Kidney (tissue), 14 donors: Measurements from ENCODE around the gene LDLRAD4. TPM values are rescaled to one million over a fixed set of nuclear protein-coding genes. Genes with fewer than 3 reads are reported as not detected.

Experiments
- DNase-seq, 5 donors: peaks; one replicate each; pipeline ENCODE4 v3.0.0-alpha.2; 2013 to 2020
- FAIRE-seq: peaks from 2 replicates; lab custom pipeline; 2012; peaks lifted over from hg19 to GRCh38; lab: Jason Lieb, UNC
- H3K27ac ChIP-seq, 2 donors: one replicate each; pipeline ENCODE4 v1.7.0; 2013; ENCODE audit warnings: low read depth in 2 of 2, low read length in 2 of 2, inconsistent platforms in 1 of 2
- H3K27me3 ChIP-seq: one replicate; pipeline ENCODE4 v1.7.1; 2013; ENCODE audit warnings: low read length, inconsistent platforms; ENCODE audit not compliant: control insufficient read depth, insufficient read depth
- H3K36me3 ChIP-seq, 3 donors: one replicate each; pipeline versions ENCODE4 v1.7.0 to v1.7.1; 2013; ENCODE audit warnings: low read length in 3 of 3, control low read depth in 1 of 3, inconsistent platforms in 1 of 3; ENCODE audit not compliant: insufficient read depth in 3 of 3, control insufficient read depth in 2 of 3
- H3K4me1 ChIP-seq, 3 donors: one replicate each; pipeline versions ENCODE4 v1.7.0 to v1.7.1; 2013; ENCODE audit warnings: low read length in 3 of 3, inconsistent platforms in 1 of 3, low read depth in 1 of 3; ENCODE audit not compliant: control insufficient read depth in 2 of 3, insufficient read depth in 2 of 3
- H3K4me3 ChIP-seq, 3 donors: one replicate each; pipeline versions ENCODE4 v1.7.0 to v1.8.1; 2013; ENCODE audit warnings: low read length in 3 of 3, control low read depth in 1 of 3, inconsistent platforms in 1 of 3
- H3K9ac ChIP-seq, 3 donors: one replicate each; pipeline versions ENCODE4 v1.7.0 to v1.7.1; 2013; ENCODE audit warnings: low read length in 3 of 3, control low read depth in 1 of 3, inconsistent platforms in 1 of 3
- H3K9me3 ChIP-seq, 3 donors: one replicate each; pipeline versions ENCODE4 v1.7.0 to v1.7.1; 2013; ENCODE audit warnings: low read length in 3 of 3, control low read depth in 1 of 3, inconsistent platforms in 1 of 3; ENCODE audit not compliant: control insufficient read depth in 2 of 3, insufficient read depth in 1 of 3
- CTCF ChIP-seq: IDR thresholded peaks from 3 replicates; pipeline ENCODE4 v1.5.1; 2012; ENCODE audit warnings: mild to moderate bottlenecking, moderate library complexity, borderline replicate concordance; ENCODE audit not compliant: insufficient read depth; ENCODE audit errors: extremely low read depth
- intact Hi-C: fragments of 100-400 bp; cut with DNase I; formaldehyde crosslinking; loops from one replicate; pipeline ENCODE4 v1.11.1; 2022
- polyA plus RNA-seq: library from polyadenylated mRNA; stranded (reverse); fragments of 350-450 nt; fragmentation: Illumina TruSeq; extraction: RNeasy Lipid Tissue Mini Kit (QIAGEN cat#74804); gene quantifications from one replicate; pipeline ENCODE4 v1.2.3, GENCODE V29; 2014; ENCODE audit warnings: low read depth, low replicate concordance; ENCODE audit not compliant: insufficient read depth
- total RNA-seq: library from RNA; stranded (reverse); fragmentation: NEBNext Ultra II Directional; extraction: Animal tissue kit (Norgen Biotek cat#: 25700); gene quantifications from one replicate; pipeline ENCODE4 v1.2.1, GENCODE V29; 2021
- donor health status: control.
- donor health status: control.
- donor health status: control.
- donor health status: control.
- donor health status: control.
- donor health status: DM: yes; HTN: yes; CAD: no.
- donor health status: Normal renal cell carcinoma (clear cell type).

The LDLRAD4 gene
- total and polyA plus RNA-seq, 2 donors from 2014 or later, result 2.3 to 42.3 TPM

DNA sequence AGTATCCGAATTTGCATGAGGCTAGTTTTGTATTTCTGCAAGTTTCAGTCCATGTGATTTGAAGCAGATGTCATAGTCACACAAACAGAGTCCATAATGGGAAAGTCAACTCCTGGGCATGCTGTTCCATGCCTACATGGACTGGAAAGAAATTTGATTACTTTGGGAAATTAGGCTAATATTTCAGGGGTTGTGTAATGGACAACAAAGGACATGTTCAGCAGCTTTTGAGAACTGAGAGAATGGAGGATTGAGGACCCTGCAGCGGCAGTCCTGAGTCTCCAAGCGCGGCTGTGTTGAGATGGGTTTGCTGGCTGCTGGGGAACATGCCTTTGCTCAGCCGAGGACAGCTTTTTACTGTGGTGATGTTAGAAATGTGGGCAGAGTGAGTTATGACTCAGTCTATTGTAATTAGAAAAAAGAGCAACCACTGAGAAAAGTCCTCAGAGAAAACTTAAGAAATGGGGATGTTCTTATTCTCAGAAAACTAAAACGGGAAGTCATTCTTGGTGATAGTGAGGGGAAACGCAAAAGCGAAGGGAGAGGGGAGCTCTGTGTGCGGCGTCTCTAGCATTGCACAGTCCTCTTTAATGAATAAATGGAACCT lies 358.6 kb downstream of the LDLRAD4 start:
- intact Hi-C loops, result no loop called here
- H3K4me1 ChIP-seq, result no peaks in the 10 kb centered on the region
- no peak for FAIRE-seq
- H3K4me3 ChIP-seq, result no peak overlapping the region
- no peaks in the 10 kb centered on the region for H3K27me3 ChIP-seq
- DNase-seq, result no peak
- no peak overlapping the region for H3K9ac ChIP-seq
- H3K9me3 ChIP-seq, result no peaks in the 10 kb centered on the region
- no peak overlapping the region for H3K27ac ChIP-seq
- H3K36me3 ChIP-seq, result no peaks in the 10 kb centered on the region
- TF ChIP-seq CTCF, result no peak

DNA sequence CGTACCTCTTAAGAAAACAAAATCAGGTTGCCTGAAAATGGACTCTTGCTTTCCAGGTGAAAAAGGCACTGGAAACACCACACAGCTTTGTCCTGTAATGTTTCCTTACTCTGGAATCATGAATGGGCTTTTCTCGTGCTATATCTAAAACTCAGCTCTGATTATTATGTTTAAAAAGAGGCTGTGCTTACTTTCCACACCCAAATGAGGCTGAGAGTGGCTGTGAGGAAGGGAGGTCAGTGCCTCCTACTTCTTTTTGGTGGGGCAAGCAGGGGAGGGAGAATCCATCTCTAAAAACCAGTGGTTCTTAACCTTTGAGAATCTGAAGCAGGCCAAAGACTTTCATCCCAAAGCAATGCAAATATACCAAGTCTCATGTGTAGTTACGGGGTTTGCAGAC lies 359.2 kb downstream of the LDLRAD4 start:
- DNase-seq (no peak), FAIRE-seq (no peak)
- H3K4me3 ChIP-seq, result no peak overlapping the region
- no peaks in the 10 kb centered on the region for H3K9me3 ChIP-seq
- H3K27me3 ChIP-seq, result no peaks in the 10 kb centered on the region
- no peak for TF ChIP-seq CTCF
- no peak overlapping the region for H3K27ac ChIP-seq
- H3K36me3 ChIP-seq, result no peaks in the 10 kb centered on the region
- no peaks in the 10 kb centered on the region for H3K4me1 ChIP-seq
- intact Hi-C loops, result no loop called here
- no peak overlapping the region for H3K9ac ChIP-seq

- TF ChIP-seq CTCF, result no peak
- intact Hi-C loops, result no loop called here
- H3K4me1 ChIP-seq, result no peaks in the 10 kb centered on the region
- DNase-seq, result no peak
- no peaks in the 10 kb centered on the region for H3K36me3 ChIP-seq
- no peaks in the 10 kb centered on the region for H3K27me3 ChIP-seq
- no peaks in the 10 kb centered on the region for H3K9me3 ChIP-seq
- no peak overlapping the region for H3K27ac ChIP-seq
- FAIRE-seq, result no peak
- H3K9ac ChIP-seq, result no peak overlapping the region
- no peak overlapping the region for H3K4me3 ChIP-seq
Measured at GRCh38 chr18:13578400-13578799, 359.8 kb downstream of the LDLRAD4 start.

DNA sequence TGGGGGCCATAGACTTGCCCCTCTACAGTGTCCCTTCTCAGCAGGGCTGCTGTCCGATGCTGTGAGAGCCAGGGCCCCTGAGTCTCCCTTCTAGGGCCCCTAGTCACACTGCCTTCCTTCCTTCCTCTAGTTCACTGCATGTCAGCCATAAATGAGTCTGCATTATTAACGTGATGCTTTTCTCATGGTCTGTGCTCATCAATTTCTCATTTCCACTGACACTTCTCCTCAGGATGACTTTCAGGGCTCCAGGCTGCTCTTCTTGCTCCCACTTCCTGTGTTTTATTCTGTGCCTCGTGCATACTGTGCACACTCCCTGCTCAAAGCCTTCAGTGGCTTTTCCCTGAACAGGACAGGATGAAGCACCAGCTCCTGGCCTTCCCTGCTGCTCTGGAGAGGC lies 361.3 kb downstream of the LDLRAD4 start:
- intact Hi-C loops, result no loop called here
- Histone ChIP-seq H3K9me3 (no peaks in the 10 kb centered on the region), H3K27ac (no peak overlapping the region), H3K4me3 (no peak overlapping the region), H3K9ac (no peak overlapping the region), H3K4me1 (no peaks in the 10 kb centered on the region), H3K36me3 (no peaks in the 10 kb centered on the region), H3K27me3 (no peaks in the 10 kb centered on the region)
- no peak for DNase-seq
- TF ChIP-seq CTCF, result no peak
- FAIRE-seq, result no peak
